Mucosa of descending colon (tissue), 3 donors: ENCODE results near the gene TEX44. TPM values are rescaled to one million over a fixed set of nuclear protein-coding genes. Genes with fewer than 3 reads are reported as not detected.

Source experiments
- ATAC-seq: fragments of 200-7000 bp; cut with Tn5 transposase; one replicate; pipeline ENCODE4 v1.9.1; 2020; ENCODE audit warnings: mild to moderate bottlenecking, moderate library complexity
- DNase-seq, 3 donors: peaks; one replicate each; pipeline ENCODE4 v3.0.0-alpha.2; 2020
- H3K36me3 ChIP-seq: fragments of 200-600 bp; one replicate; pipeline ENCODE4 v1.8.0; 2021; ENCODE audit warnings: low read depth, mild to moderate bottlenecking
- H3K4me1 ChIP-seq: fragments of 200-600 bp; one replicate; pipeline ENCODE4 v1.8.0; 2021; ENCODE audit warnings: low read depth, mild to moderate bottlenecking
- H3K4me3 ChIP-seq: fragments of 200-600 bp; one replicate; pipeline ENCODE4 v1.8.0; 2021; ENCODE audit warnings: mild to moderate bottlenecking
- H3K9me3 ChIP-seq: fragments of 200-600 bp; one replicate; pipeline ENCODE4 v1.8.0; 2021; ENCODE audit warnings: mild to moderate bottlenecking
- intact Hi-C, 2 donors: fragments of 100-400 bp; cut with DNase I in 1 of 2; cut with micrococcal nuclease in 1 of 2; formaldehyde crosslinking; loops; one replicate each; pipeline versions ENCODE4 v1.11.0 to v1.11.1; 2022; cut with DNase I, micrococcal nuclease
- total RNA-seq, 3 donors: library from RNA; stranded (reverse); fragmentation: NEBNext Ultra II Directional in 2 of 3; extraction: Animal tissue kit (Norgen Biotek cat#: 25700) in 2 of 3; gene quantifications; one replicate each; pipeline versions ENCODE4 v1.2.1 to v1.2.4, GENCODE V29; 2021 to 2023
- TF ChIP-seq, protein P1 (sequence below): fragments of 200-600 bp; IDR thresholded peaks from one replicate; pipeline ENCODE4 v1.8.0; 2022; ENCODE audit warnings: antibody characterized with exemption, mild to moderate bottlenecking
- donor health status: DM: no; HTN: no; CAD: no; lungs with moderate emphysema.
- donor health status: DM: no; HTN: no; CAD: no.
- donor health status: DM: no; HTN: yes; CAD: no.

TEX44 gene
- total RNA-seq, 3 donors from 2014 or later = not detected

GRCh38 chr2:231604685-231605606 lies 12.3 kb downstream of the TEX44 start:
- Histone ChIP-seq H3K9me3 (no peaks in the 10 kb centered on the region), H3K36me3 (no peaks in the 10 kb centered on the region), H3K4me1 (peaks cover 6% of the 10 kb centered on the region), H3K4me3 (peak overlapping the region; percentile 28)
- intact Hi-C loops = no loop called here
- TF ChIP-seq, protein P1, sequence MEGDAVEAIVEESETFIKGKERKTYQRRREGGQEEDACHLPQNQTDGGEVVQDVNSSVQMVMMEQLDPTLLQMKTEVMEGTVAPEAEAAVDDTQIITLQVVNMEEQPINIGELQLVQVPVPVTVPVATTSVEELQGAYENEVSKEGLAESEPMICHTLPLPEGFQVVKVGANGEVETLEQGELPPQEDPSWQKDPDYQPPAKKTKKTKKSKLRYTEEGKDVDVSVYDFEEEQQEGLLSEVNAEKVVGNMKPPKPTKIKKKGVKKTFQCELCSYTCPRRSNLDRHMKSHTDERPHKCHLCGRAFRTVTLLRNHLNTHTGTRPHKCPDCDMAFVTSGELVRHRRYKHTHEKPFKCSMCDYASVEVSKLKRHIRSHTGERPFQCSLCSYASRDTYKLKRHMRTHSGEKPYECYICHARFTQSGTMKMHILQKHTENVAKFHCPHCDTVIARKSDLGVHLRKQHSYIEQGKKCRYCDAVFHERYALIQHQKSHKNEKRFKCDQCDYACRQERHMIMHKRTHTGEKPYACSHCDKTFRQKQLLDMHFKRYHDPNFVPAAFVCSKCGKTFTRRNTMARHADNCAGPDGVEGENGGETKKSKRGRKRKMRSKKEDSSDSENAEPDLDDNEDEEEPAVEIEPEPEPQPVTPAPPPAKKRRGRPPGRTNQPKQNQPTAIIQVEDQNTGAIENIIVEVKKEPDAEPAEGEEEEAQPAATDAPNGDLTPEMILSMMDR = no peak
- ATAC-seq (peak; percentile 91), DNase-seq (peak; percentile 98 to 100 (median 99))

- TF ChIP-seq, protein P1 = no peak
- DNase-seq = no peak
- no peak overlapping the region for H3K4me3 ChIP-seq
- peaks cover 6% of the 10 kb centered on the region for H3K4me1 ChIP-seq
- H3K36me3 ChIP-seq = no peaks in the 10 kb centered on the region
- ATAC-seq = no peak
- intact Hi-C loops = no loop called here
- no peaks in the 10 kb centered on the region for H3K9me3 ChIP-seq
Measured at GRCh38 chr2:231605607-231606091, 13.0 kb downstream of the TEX44 start.

- Histone ChIP-seq H3K4me1 (peaks cover 8% of the 10 kb centered on the region), H3K9me3 (no peaks in the 10 kb centered on the region), H3K36me3 (no peaks in the 10 kb centered on the region), H3K4me3 (no peak overlapping the region)
- intact Hi-C loops = no loop called here
- no peak for ATAC-seq
- no peak for DNase-seq
- TF ChIP-seq, protein P1 = no peak
Measured at GRCh38 chr2:231606941-231607340, 14.3 kb downstream of the TEX44 start.

DNA sequence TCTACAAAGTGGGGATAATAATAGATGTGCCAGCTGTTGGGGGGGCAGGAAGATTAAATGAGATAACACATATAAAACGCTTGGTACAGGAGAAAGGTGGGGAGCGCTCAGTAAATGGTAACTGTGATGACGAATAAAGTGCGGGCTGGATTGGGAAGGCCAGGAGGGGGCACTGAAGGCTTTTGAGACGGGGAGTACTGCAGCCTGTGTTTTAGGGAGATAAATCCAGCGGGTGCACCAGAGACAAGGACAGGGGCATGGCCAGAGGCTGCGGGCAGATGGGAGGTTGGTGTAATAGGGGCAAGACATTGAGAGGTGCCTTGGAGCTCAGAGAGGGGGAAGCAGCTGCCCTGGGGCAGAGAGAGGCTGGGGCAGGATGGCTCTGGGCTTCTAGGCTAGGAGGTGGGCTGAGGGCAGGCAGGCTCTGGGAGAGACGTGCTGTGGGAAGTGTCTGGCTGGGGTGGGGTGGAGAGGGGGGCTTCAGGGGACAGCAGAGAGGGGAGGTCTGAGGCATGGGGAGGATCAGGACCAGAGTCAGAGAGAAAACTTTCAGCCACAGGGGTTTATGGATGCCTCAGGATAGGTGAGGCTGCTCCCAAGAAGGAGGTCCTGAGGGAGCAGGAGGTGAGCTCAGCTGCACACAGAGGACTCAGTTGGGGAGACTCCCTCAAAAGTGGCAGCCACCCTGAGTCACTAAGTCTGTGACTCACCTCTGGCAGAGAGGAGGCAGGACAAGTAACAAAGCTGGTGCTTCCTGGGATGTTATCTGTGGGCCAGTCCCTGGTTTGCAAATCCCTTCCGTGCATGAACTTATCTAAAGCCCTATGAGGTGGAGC lies 18.8 kb downstream of the TEX44 start:
- TF ChIP-seq, protein P1 = no peak
- Histone ChIP-seq H3K9me3 (no peaks in the 10 kb centered on the region), H3K4me1 (peaks cover 34% of the 10 kb centered on the region), H3K36me3 (peaks cover 3% of the 10 kb centered on the region), H3K4me3 (no peak overlapping the region)
- peak; percentile 37 for ATAC-seq
- intact Hi-C loops = loop anchor here (2.0 to 5.0 kb wide), 3 partner anchors 61 to 99 kb away; no protein-coding TSS in a partner anchor
- no peak for DNase-seq

- peak; percentile 3 for ATAC-seq
- Histone ChIP-seq H3K4me1 (peaks cover 34% of the 10 kb centered on the region), H3K9me3 (no peaks in the 10 kb centered on the region), H3K36me3 (peaks cover 3% of the 10 kb centered on the region), H3K4me3 (no peak overlapping the region)
- intact Hi-C loops = loop anchor here (2.0 to 5.0 kb wide), 3 partner anchors 60 to 99 kb away; no protein-coding TSS in a partner anchor
- TF ChIP-seq, protein P1 = no peak
- peak in 1 of 3 donors; percentile 52 for DNase-seq
Measured at GRCh38 chr2:231612109-231612455, 19.4 kb downstream of the TEX44 start.
